Measurements from ENCODE around the gene DNAJB13. TPM values are rescaled to one million over a fixed set of nuclear protein-coding genes. Genes with fewer than 3 reads are reported as not detected.

DNAJB13 gene
- total RNA-seq, 1 experiment from 2014 or later: 0.29 TPM

- intact Hi-C loops (cut with micrococcal nuclease): no loop called here
- ATAC-seq (peak; percentile 100), DNase-seq (peak; percentile 88)
- Histone ChIP-seq H3K9ac (ENCODE audit: low read length) (no peak overlapping the region), H2AFZ (ENCODE audit: low read length) (no peak overlapping the region), H3K27me3 (ENCODE audit: low read length) (no peaks in the 10 kb centered on the region), H3K4me2 (ENCODE audit: low read length) (no peak overlapping the region), H3K79me2 (ENCODE audit: low read length) (no peaks in the 10 kb centered on the region), H3K36me3 (ENCODE audit: low read depth, low read length) (peaks cover 4% of the 10 kb centered on the region; the same call in 1 of the 2 replicates), H3K27ac (ENCODE audit: low read length) (no peak overlapping the region), H4K20me1 (ENCODE audit: low read length) (no peaks in the 10 kb centered on the region), H3K9me2 (replicated peaks; ENCODE audit: low read length) (no peaks in the 10 kb centered on the region), H3K4me3 (ENCODE audit: low read length) (no peak overlapping the region), H3F3A (ENCODE audit: low read length, unreplicated experiment) (no peaks in the 10 kb centered on the region), H3K4me1 (ENCODE audit: insufficient read depth, low read length) (peaks cover 10% of the 10 kb centered on the region), H3K9me3 (ENCODE audit: low read length) (no peaks in the 10 kb centered on the region)
- ChIA-PET POLR2A (ENCODE audit: unreplicated experiment) (no interaction called here), CTCF (interaction anchor here (1.0 kb wide), 1 partner anchor 25 kb away, joined by 10 read pairs; no protein-coding TSS in a partner anchor)
- BruUV-seq (replicated peaks): no TSS peak
- TF ChIP-seq EZH2 (IDR thresholded peaks at IDR 0.05; ENCODE audit: low read length, unreplicated experiment) (no peak), EZH2phosphoT487 (IDR thresholded peaks at IDR 0.05; ENCODE audit: borderline replicate concordance, low read length) (no peak)
- TF ChIP-seq, protein P1, sequence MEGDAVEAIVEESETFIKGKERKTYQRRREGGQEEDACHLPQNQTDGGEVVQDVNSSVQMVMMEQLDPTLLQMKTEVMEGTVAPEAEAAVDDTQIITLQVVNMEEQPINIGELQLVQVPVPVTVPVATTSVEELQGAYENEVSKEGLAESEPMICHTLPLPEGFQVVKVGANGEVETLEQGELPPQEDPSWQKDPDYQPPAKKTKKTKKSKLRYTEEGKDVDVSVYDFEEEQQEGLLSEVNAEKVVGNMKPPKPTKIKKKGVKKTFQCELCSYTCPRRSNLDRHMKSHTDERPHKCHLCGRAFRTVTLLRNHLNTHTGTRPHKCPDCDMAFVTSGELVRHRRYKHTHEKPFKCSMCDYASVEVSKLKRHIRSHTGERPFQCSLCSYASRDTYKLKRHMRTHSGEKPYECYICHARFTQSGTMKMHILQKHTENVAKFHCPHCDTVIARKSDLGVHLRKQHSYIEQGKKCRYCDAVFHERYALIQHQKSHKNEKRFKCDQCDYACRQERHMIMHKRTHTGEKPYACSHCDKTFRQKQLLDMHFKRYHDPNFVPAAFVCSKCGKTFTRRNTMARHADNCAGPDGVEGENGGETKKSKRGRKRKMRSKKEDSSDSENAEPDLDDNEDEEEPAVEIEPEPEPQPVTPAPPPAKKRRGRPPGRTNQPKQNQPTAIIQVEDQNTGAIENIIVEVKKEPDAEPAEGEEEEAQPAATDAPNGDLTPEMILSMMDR (conservative IDR thresholded peaks at IDR 0.05; ENCODE audit: low read depth, low read length): peak; percentile 74
Observed at GRCh38 chr11:73907191-73907590, 43.6 kb upstream of the DNAJB13 start.

DNA sequence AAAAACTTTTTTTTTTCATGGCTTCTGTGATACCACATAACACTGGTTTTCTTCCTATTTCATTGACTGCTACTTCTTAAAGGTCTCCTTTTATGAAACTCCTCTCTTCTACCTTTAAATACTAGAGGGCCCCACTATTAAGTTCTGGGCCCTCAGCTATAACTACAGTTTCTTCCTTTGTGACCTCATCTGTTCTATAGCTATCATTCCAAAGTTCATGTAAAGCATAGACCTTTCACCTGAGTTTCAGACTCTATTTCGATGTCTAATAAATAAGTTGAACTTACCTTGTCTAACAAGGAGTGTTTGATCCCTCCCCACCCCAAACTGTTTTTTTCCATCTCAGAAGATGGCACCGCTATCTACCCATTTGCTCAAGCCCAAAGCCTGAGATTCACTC lies 38.8 kb upstream of the DNAJB13 start:
- H2AFZ ChIP-seq (ENCODE audit: low read length): no peak overlapping the region
- TF ChIP-seq EZH2phosphoT487 (IDR thresholded peaks at IDR 0.05; ENCODE audit: borderline replicate concordance, low read length) (no peak), EZH2 (IDR thresholded peaks at IDR 0.05; ENCODE audit: low read length, unreplicated experiment) (no peak)
- TF ChIP-seq, protein P1 (conservative IDR thresholded peaks at IDR 0.05; ENCODE audit: low read depth, low read length): no peak
- H3K27me3 ChIP-seq (ENCODE audit: low read length): no peaks in the 10 kb centered on the region
- H3K4me3 ChIP-seq (ENCODE audit: low read length): no peak overlapping the region
- H3K4me2 ChIP-seq (ENCODE audit: low read length): no peak overlapping the region
- DNase-seq (no peak), ATAC-seq (no peak)
- intact Hi-C loops (cut with micrococcal nuclease): no loop called here
- POLR2A ChIA-PET (ENCODE audit: unreplicated experiment): interaction anchor here (0.7 kb wide), 1 partner anchor 19 kb away, joined by 21 read pairs; no protein-coding TSS in a partner anchor
- H3K9me3 ChIP-seq (ENCODE audit: low read length): no peaks in the 10 kb centered on the region
- no TSS peak for BruUV-seq (replicated peaks)
- H3K27ac ChIP-seq (ENCODE audit: low read length): no peak overlapping the region
- H3K36me3 ChIP-seq (ENCODE audit: low read depth, low read length): peaks cover 3% of the 10 kb centered on the region; the same call in 1 of the 2 replicates
- H3K79me2 ChIP-seq (ENCODE audit: low read length): no peaks in the 10 kb centered on the region
- no peaks in the 10 kb centered on the region for H4K20me1 ChIP-seq (ENCODE audit: low read length)
- H3K9ac ChIP-seq (ENCODE audit: low read length): no peak overlapping the region
- H3K9me2 ChIP-seq (replicated peaks; ENCODE audit: low read length): no peaks in the 10 kb centered on the region
- no peaks in the 10 kb centered on the region for H3F3A ChIP-seq (ENCODE audit: low read length, unreplicated experiment)
- peaks cover 8% of the 10 kb centered on the region for H3K4me1 ChIP-seq (ENCODE audit: insufficient read depth, low read length)
- CTCF ChIA-PET: no interaction called here

DNA sequence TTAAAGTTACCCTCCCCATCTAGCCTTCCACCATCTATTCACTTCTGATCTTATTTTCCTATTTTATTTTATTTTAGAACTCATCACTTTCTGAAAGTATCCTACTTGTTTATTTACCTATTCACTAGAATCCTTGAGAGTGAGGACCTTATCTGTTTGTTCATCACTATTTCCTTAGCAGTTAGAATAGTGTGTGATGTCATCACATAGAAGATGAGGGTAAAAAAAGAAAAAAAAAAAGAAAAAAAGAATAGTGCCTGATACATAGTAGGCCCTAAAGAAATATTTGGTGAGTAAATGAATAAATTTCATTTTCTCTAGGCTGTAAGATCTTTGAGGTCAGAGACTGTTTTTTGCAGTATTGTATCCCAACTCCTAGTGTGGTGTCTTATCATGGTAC lies 37.4 kb upstream of the DNAJB13 start:
- intact Hi-C loops (cut with micrococcal nuclease): no loop called here
- CTCF ChIA-PET: no interaction called here

More for the DNA sequence above, 37.4 kb upstream of the DNAJB13 start:
- ATAC-seq (no peak), DNase-seq (no peak)
- TF ChIP-seq, protein P1 (conservative IDR thresholded peaks at IDR 0.05; ENCODE audit: low read depth, low read length): no peak
- TF ChIP-seq EZH2phosphoT487 (IDR thresholded peaks at IDR 0.05; ENCODE audit: borderline replicate concordance, low read length) (no peak), EZH2 (IDR thresholded peaks at IDR 0.05; ENCODE audit: low read length, unreplicated experiment) (no peak)
- POLR2A ChIA-PET (ENCODE audit: unreplicated experiment): no interaction called here
- no peaks in the 10 kb centered on the region for H3K9me3 ChIP-seq (ENCODE audit: low read length)
- BruUV-seq (replicated peaks): no TSS peak
- H3K9me2 ChIP-seq (replicated peaks; ENCODE audit: low read length): no peaks in the 10 kb centered on the region
- H3K27ac ChIP-seq (ENCODE audit: low read length): no peak overlapping the region
- H3K4me3 ChIP-seq (ENCODE audit: low read length): no peak overlapping the region
- H3K4me1 ChIP-seq (ENCODE audit: insufficient read depth, low read length): peaks cover 3% of the 10 kb centered on the region; the same call in 1 of the 2 replicates
- H3K36me3 ChIP-seq (ENCODE audit: low read depth, low read length): peaks cover 3% of the 10 kb centered on the region; the same call in 1 of the 2 replicates
- no peak overlapping the region for H3K4me2 ChIP-seq (ENCODE audit: low read length)
- H3F3A ChIP-seq (ENCODE audit: low read length, unreplicated experiment): no peaks in the 10 kb centered on the region
- H3K27me3 ChIP-seq (ENCODE audit: low read length): no peaks in the 10 kb centered on the region
- no peaks in the 10 kb centered on the region for H4K20me1 ChIP-seq (ENCODE audit: low read length)
- no peaks in the 10 kb centered on the region for H3K79me2 ChIP-seq (ENCODE audit: low read length)
- H3K9ac ChIP-seq (ENCODE audit: low read length): no peak overlapping the region
- no peak overlapping the region for H2AFZ ChIP-seq (ENCODE audit: low read length)

Data from PC-3 (cell line).